ENCODE results near the gene NSUN7. TPM values are rescaled to one million over a fixed set of nuclear protein-coding genes. Genes with fewer than 3 reads are reported as not detected.

Gene NSUN7
- total RNA-seq, 2 experiments from 2014 or later = 0.14 to 0.39 TPM

DNA sequence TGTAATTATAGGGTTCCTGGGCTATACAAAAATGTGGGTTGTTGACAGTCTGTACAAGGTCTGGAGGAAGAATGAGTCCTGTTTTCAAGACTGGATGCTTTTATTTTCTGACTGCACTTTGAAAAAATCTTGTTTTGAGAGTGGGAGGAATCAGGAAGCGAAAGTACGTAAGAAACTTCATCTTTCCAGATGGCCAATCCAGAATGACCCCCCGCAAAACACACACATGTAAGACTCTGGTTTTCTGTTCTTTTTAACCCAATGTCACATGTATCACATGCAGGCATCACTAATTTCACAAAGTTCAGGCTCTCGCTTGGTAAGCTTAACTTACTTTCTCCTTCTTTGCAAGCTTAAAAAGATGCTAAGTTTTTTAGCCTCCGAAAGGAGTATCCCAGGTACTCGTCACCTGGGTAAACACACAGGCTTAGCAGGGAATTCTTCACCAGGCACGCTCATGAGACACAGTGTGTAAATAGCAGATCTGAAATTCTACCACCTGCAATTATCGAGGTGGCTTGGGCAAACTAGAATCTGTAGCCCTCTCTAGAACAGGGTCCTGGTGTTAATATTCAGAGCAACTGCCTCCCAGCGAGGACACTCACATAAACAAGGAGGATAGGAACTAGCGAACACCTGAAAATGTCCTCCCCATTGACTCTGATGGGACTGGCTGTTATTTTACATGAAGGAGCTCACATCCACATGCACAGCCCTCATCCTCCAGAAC, 90.7 kb downstream of the NSUN7 start:
- H3K27me3 Mint-ChIP-seq = no peaks in the 10 kb centered on the region
- no peaks in the 10 kb centered on the region for H3K4me1 ChIP-seq (ENCODE audit: insufficient read depth, low read length)
- H3K4me1 Mint-ChIP-seq (ENCODE audit: low read depth) = no peaks in the 10 kb centered on the region
- H3K36me3 ChIP-seq (ENCODE audit: insufficient read depth, low read length) = no peaks in the 10 kb centered on the region
- TF ChIP-seq, protein P1, sequence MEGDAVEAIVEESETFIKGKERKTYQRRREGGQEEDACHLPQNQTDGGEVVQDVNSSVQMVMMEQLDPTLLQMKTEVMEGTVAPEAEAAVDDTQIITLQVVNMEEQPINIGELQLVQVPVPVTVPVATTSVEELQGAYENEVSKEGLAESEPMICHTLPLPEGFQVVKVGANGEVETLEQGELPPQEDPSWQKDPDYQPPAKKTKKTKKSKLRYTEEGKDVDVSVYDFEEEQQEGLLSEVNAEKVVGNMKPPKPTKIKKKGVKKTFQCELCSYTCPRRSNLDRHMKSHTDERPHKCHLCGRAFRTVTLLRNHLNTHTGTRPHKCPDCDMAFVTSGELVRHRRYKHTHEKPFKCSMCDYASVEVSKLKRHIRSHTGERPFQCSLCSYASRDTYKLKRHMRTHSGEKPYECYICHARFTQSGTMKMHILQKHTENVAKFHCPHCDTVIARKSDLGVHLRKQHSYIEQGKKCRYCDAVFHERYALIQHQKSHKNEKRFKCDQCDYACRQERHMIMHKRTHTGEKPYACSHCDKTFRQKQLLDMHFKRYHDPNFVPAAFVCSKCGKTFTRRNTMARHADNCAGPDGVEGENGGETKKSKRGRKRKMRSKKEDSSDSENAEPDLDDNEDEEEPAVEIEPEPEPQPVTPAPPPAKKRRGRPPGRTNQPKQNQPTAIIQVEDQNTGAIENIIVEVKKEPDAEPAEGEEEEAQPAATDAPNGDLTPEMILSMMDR (IDR thresholded peaks at IDR 0.05) = no peak
- H3K9me3 ChIP-seq (ENCODE audit: control insufficient read depth in 1 of 2, insufficient read depth in 1 of 2, low read length in 2 of 2) = no peaks in the 10 kb centered on the region
- no peak overlapping the region for H3K27ac ChIP-seq (ENCODE audit: low read depth in 1 of 2, low read length in 2 of 2)
- H3K4me3 Mint-ChIP-seq = no peak overlapping the region
- POLR2A ChIA-PET = no interaction called here
- CTCF ChIA-PET = interaction anchor here (0.5 to 1.4 kb wide), 4 partner anchors 11 to 251 kb away, joined by 3 to 7 read pairs (median 4); no protein-coding TSS in a partner anchor
- H3K27ac Mint-ChIP-seq = no peak overlapping the region
- no peaks in the 10 kb centered on the region for H3K9me3 Mint-ChIP-seq
- H3K4me3 ChIP-seq (ENCODE audit: low read length) = no peak overlapping the region
- DNase-seq (no peak), ATAC-seq (ENCODE audit: poor library complexity) (no peak)
- intact Hi-C loops (cut with DNase I, micrococcal nuclease) = loop anchor here (5.0 to 10.0 kb wide), 2 partner anchors 103 to 1146 kb away; partner anchors contain the start of gene UBE2K (in 1 of the 2)
- no peaks in the 10 kb centered on the region for H3K27me3 ChIP-seq (ENCODE audit: control insufficient read depth in 1 of 2, insufficient read depth in 2 of 2, low read length in 2 of 2)
- no peaks in the 10 kb centered on the region for H3K36me3 Mint-ChIP-seq (ENCODE audit: low read depth)

DNA sequence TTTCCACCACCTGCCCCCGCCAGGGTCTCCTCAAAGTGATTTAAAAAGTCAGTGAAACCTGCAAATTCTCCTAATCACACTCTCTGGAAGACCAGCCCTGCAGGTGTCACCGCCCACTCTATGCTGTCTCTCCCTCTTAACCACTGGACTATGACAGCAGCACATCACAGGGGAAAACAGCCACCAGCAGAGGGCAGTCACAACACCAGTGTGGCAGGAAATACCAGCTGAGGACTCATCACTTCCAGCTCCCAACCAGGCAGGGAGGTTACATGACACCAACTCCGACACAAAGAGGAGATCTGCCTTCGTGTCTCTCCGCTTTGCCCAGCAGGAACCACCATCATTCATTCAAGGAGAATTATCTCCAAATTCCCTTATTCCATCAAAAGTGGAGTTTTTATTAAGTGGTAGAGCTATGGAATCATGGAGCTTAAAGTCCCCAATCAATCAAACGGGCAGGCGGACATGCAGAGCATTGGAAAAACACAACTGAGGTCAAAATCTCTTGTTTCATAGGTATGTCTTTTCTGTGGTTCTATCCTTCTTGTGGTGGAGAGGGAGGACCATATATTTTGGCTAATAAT, 91.3 kb downstream of the NSUN7 start:
- intact Hi-C loops (cut with DNase I, micrococcal nuclease) = loop anchor here (5.0 to 10.0 kb wide), 2 partner anchors 104 to 1146 kb away; partner anchors contain the start of gene UBE2K (in 1 of the 2)
- no peaks in the 10 kb centered on the region for H3K36me3 ChIP-seq (ENCODE audit: insufficient read depth, low read length)
- no peak overlapping the region for H3K27ac Mint-ChIP-seq
- H3K27me3 Mint-ChIP-seq = no peaks in the 10 kb centered on the region
- ATAC-seq (ENCODE audit: poor library complexity) (peak; percentile 72), DNase-seq (peak; percentile 44 to 74 (median 56))
- H3K36me3 Mint-ChIP-seq (ENCODE audit: low read depth) = no peaks in the 10 kb centered on the region
- no peaks in the 10 kb centered on the region for H3K4me1 ChIP-seq (ENCODE audit: insufficient read depth, low read length)
- TF ChIP-seq, protein P1 (IDR thresholded peaks at IDR 0.05) = peak; percentile 62
- ChIA-PET POLR2A (no interaction called here), CTCF (interaction anchor here (0.6 to 1.4 kb wide), 4 partner anchors 10 to 32 kb away, joined by 3 to 7 read pairs (median 3); no protein-coding TSS in a partner anchor)
- H3K4me3 ChIP-seq (ENCODE audit: low read length) = no peak overlapping the region
- H3K9me3 ChIP-seq (ENCODE audit: control insufficient read depth in 1 of 2, insufficient read depth in 1 of 2, low read length in 2 of 2) = no peaks in the 10 kb centered on the region
- no peak overlapping the region for H3K4me3 Mint-ChIP-seq
- H3K27ac ChIP-seq (ENCODE audit: low read depth in 1 of 2, low read length in 2 of 2) = no peak overlapping the region
- H3K4me1 Mint-ChIP-seq (ENCODE audit: low read depth) = no peaks in the 10 kb centered on the region
- H3K27me3 ChIP-seq (ENCODE audit: control insufficient read depth in 1 of 2, insufficient read depth in 2 of 2, low read length in 2 of 2) = no peaks in the 10 kb centered on the region
- no peaks in the 10 kb centered on the region for H3K9me3 Mint-ChIP-seq

DNA sequence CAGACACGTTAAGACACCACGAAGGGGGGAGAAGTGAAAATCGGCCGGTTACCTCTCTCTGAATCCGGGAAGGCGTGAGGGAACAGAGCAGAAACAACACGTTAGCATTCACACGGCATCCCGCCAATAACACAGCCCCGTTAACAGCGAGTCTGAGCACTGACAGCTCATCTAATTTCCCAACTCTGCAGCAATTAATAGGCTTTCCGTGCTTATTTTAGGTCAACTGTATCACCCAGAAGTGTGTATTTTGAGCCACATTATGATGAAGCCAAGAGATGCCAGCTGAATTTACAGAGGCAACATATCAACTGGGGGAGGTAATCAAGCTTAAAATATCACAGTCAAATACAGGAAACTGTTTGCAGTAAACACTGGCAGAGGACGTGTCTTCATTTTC, 92.6 kb downstream of the NSUN7 start:
- H3K36me3 ChIP-seq (ENCODE audit: insufficient read depth, low read length) = no peaks in the 10 kb centered on the region
- no peak overlapping the region for H3K4me3 ChIP-seq (ENCODE audit: low read length)
- Mint-ChIP-seq H3K9me3 (no peaks in the 10 kb centered on the region), H3K4me1 (ENCODE audit: low read depth) (no peaks in the 10 kb centered on the region), H3K36me3 (ENCODE audit: low read depth) (no peaks in the 10 kb centered on the region), H3K27ac (no peak overlapping the region), H3K27me3 (peaks cover 4% of the 10 kb centered on the region), H3K4me3 (no peak overlapping the region)
- no peaks in the 10 kb centered on the region for H3K9me3 ChIP-seq (ENCODE audit: control insufficient read depth in 1 of 2, insufficient read depth in 1 of 2, low read length in 2 of 2)
- H3K4me1 ChIP-seq (ENCODE audit: insufficient read depth, low read length) = no peaks in the 10 kb centered on the region
- ATAC-seq (ENCODE audit: poor library complexity) (no peak), DNase-seq (no peak)
- H3K27me3 ChIP-seq (ENCODE audit: control insufficient read depth in 1 of 2, insufficient read depth in 2 of 2, low read length in 2 of 2) = no peaks in the 10 kb centered on the region
- intact Hi-C loops (cut with DNase I, micrococcal nuclease) = loop anchor here (5.0 to 10.0 kb wide), 2 partner anchors 105 to 1148 kb away; partner anchors contain the start of gene UBE2K (in 1 of the 2)
- TF ChIP-seq, protein P1 (IDR thresholded peaks at IDR 0.05) = no peak
- H3K27ac ChIP-seq (ENCODE audit: low read depth in 1 of 2, low read length in 2 of 2) = no peak overlapping the region
- ChIA-PET CTCF (no interaction called here), POLR2A (interaction anchor here (0.6 kb wide), 1 partner anchor 75 kb away, joined by 3 read pairs; no protein-coding TSS in a partner anchor)

Measured in CD4-positive, alpha-beta T cell (primary cell).